Measurements from ENCODE around the gene MARS2.
"Not testable (repeated sequence)": the region's sequence is repeated elsewhere in the genome, so short reads cannot be mapped to it uniquely, and the experiment has no call there.

MARS2 gene

GRCh38 chr2:197717863-197718262 lies 12.7 kb downstream of the MARS2 start:
- TF ChIP-seq PAX5 (IDR thresholded peaks at IDR 0.05; ENCODE audit: insufficient read depth, low read length, severe bottlenecking) (no peak), SPI1 (IDR thresholded peaks at IDR 0.05; ENCODE audit: low read depth, low read length) (no peak), TAF1 (IDR thresholded peaks at IDR 0.05; ENCODE audit: low read depth, low read length) (no peak), POLR2A (IDR thresholded peaks at IDR 0.05; ENCODE audit: low read depth, low read length) (no peak), POU2F2 (IDR thresholded peaks at IDR 0.05; ENCODE audit: low read depth, low read length) (no peak), POLR2AphosphoS5 (IDR thresholded peaks at IDR 0.05; ENCODE audit: low read depth, low read length) (no peak)
- no peak for FAIRE-seq
- DNase-seq (ENCODE audit: insufficient read length, low spot score), result no peak

DNA sequence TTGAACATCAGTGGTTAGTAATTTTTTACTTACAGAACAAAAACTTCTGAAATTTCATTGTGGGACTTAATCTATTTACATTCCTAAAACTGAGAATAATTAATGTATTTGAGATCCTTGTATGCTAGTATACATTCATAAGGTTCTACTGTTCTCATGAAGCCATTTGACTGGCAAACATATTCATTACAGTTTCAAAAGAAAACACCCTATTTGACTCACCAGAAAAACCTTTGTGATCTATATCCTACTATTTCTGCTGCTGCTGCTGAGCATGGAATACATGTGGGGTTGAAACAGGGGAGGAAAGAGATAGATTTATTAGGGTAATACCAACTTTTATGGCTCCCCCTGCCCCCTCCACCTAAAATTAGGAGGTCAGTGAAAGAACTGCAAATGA lies 21.8 kb downstream of the MARS2 start:
- TF ChIP-seq SPI1 (IDR thresholded peaks at IDR 0.05; ENCODE audit: low read depth, low read length) (no peak), PAX5 (IDR thresholded peaks at IDR 0.05; ENCODE audit: insufficient read depth, low read length, severe bottlenecking) (no peak), POLR2A (IDR thresholded peaks at IDR 0.05; ENCODE audit: low read depth, low read length) (no peak), POU2F2 (IDR thresholded peaks at IDR 0.05; ENCODE audit: low read depth, low read length) (no peak), POLR2AphosphoS5 (IDR thresholded peaks at IDR 0.05; ENCODE audit: low read depth, low read length) (no peak), TAF1 (IDR thresholded peaks at IDR 0.05; ENCODE audit: low read depth, low read length) (no peak)
- DNase-seq (ENCODE audit: insufficient read length, low spot score) (no peak), FAIRE-seq (no peak)

DNA sequence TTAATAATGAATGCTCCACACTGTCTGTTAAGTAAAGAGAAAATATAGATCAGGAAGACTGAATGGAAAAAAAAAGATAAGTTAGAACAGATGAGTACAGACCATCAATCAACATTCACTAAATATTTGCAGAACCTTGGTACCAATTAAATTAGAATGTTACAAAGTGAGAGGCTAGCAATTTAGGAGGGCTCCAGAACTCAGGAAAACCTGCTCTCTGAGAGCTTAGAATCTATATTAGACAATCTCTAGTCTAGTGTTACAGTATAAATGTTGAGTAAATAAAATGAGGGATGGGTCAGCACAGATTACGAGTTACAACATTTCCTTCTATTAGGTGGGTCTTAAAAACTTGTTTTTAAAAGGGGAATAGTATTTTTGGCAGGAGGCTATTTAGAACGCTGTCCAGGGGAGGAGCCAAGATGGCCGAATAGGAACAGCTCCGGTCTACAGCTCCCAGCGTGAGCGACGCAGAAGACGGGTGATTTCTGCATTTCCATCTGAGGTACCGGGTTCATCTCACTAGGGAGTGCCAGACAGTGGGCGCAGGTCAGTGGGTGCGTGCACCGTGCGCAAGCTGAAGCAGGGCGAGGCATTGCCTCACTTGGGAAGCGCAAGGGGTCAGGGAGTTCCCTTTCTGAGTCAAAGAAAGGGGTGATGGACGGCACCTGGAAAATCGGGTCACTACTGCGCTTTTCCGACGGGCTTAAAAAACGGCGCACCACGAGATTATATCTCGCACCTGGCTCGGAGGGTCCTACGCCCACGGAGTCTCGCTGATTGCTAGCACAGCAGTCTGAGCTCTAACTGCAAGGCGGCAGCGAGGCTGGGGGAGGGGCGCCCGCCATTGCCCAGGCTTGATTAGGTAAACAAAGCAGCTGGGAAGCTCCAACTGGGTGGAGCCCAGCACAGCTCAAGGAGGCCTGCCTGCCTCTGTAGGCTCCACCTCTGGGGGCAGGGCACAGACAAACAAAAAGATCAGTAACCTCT lies 23.7 kb downstream of the MARS2 start:
- FAIRE-seq; DNase-seq (ENCODE audit: insufficient read length, low spot score): not testable (repeated sequence)

DNA sequence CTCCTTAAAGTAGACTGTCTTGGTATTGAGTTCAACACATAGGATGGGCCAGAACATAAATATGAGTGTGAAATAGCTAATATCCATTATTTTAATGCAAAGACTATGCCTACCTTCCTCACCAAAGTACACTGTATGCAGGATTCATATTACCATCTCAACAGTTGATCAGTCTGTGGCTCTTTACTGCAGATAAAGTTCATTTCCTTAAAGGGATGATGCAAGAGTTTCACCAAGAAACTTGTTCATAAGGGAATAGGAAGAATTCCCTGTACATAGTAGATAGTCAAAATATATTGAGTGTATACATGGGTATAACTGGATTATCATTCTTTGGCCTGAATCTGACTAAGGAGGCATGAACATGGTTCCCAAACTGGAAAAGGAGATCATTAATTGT lies 35.0 kb downstream of the MARS2 start:
- no peak for FAIRE-seq
- DNase-seq (ENCODE audit: insufficient read length, low spot score), result no peak
- TF ChIP-seq POU2F2 (IDR thresholded peaks at IDR 0.05; ENCODE audit: low read depth, low read length) (no peak), TAF1 (IDR thresholded peaks at IDR 0.05; ENCODE audit: low read depth, low read length) (no peak), POLR2AphosphoS5 (IDR thresholded peaks at IDR 0.05; ENCODE audit: low read depth, low read length) (no peak), POLR2A (IDR thresholded peaks at IDR 0.05; ENCODE audit: low read depth, low read length) (no peak), SPI1 (IDR thresholded peaks at IDR 0.05; ENCODE audit: low read depth, low read length) (no peak), PAX5 (IDR thresholded peaks at IDR 0.05; ENCODE audit: insufficient read depth, low read length, severe bottlenecking) (no peak)

Measured in GM12891 (cell line).